GM10847 (cell line): ENCODE data around the gene CCDC112.

ENCODE experiments used
- POLR2A ChIP-seq: IDR thresholded peaks from 2 replicates; pipeline ENCODE4 v1.6.1; 2011; ENCODE audit not compliant: insufficient read length; ENCODE audit errors: extremely low read depth

Gene CCDC112, protein sequence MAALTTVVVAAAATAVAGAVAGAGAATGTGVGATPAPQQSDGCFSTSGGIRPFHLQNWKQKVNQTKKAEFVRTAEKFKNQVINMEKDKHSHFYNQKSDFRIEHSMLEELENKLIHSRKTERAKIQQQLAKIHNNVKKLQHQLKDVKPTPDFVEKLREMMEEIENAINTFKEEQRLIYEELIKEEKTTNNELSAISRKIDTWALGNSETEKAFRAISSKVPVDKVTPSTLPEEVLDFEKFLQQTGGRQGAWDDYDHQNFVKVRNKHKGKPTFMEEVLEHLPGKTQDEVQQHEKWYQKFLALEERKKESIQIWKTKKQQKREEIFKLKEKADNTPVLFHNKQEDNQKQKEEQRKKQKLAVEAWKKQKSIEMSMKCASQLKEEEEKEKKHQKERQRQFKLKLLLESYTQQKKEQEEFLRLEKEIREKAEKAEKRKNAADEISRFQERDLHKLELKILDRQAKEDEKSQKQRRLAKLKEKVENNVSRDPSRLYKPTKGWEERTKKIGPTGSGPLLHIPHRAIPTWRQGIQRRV

DNA sequence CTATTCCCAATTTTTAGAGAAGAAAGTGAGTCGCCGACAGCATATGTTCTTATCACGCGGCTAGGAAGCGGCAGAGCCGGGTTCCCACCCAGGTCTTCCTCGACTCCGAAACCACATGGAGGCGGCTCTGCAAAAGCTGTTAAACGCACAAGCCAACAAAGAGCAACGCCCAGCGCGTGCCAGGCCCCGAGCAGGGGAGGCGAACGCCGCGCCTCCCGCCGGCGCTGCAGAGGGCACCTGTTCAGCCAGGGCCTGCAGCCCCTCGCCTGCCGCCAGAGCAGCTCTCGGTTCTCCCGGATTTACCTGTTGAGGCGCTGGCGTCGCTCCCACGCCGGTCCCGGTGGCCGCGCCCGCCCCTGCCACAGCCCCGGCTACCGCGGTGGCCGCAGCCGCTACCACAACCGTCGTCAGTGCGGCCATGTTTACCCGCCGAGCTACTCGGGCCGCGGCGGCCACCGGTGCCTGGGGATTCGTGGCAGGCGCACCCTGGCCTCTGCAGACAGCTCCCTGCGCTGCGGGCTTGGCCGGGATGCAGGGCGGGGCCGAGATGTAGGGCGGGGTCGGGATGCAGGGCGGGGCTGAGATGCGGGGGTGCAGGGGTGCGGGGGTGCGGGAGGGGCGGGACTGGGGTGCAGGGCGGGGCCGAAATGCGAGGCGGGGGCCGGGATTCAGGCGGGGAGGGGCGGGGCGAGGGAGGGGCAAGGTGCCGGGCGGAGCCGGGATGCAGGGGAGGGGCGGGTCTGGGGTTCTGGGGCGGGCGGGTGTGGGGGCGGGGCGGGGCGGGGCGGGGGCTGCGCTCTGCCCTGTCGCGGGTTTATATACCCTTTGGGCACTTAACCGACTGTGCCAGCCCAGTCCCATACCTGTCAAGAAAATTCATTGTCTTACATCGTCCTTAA, at the start of gene CCDC112:
TSS of gene CCDC112 (minus strand) at position 531 of the 899 bp plus-strand sequence. CDS start at position 420, 111 bp downstream.
- peak; percentile 32 for TF ChIP-seq POLR2A

DNA sequence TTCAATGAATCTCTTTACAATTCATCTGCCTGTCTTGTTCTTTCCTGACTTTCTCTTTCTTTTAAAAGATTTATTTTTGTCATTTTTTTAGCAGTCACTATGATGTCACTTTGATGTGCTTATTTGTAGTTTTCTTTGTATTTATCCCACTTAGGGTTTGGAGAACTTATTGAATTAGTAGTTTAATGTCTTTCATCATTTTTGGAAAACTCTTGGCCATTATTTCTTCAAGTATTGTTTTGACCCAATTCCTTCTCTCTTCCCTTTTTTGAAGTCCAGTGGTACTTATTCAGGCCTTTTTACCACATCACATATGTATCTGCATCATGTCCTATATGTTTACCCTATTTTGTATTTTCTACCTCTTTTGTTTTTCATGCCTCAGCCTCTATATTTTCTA, 48.9 kb upstream of the CCDC112 start:
- no peak for TF ChIP-seq POLR2A

DNA sequence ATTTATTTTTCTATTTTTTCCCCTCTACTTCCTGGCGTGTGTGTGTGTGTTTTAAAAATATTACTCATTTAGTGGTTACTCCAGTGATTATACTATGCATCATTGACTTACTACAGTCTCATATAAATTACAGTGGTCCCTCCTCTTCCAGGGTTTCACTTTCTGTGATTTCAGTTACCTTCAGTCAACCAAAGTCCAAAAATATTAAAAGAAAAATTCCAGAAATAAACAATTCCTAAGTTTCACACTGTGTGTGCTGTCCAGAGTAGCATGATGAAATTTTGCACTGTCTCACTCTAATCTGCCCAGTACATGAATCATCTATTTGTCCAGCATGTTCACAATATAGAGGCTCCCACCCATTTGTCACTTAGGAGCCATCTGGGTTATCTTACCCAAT, 47.4 kb upstream of the CCDC112 start:
- no peak for TF ChIP-seq POLR2A

DNA sequence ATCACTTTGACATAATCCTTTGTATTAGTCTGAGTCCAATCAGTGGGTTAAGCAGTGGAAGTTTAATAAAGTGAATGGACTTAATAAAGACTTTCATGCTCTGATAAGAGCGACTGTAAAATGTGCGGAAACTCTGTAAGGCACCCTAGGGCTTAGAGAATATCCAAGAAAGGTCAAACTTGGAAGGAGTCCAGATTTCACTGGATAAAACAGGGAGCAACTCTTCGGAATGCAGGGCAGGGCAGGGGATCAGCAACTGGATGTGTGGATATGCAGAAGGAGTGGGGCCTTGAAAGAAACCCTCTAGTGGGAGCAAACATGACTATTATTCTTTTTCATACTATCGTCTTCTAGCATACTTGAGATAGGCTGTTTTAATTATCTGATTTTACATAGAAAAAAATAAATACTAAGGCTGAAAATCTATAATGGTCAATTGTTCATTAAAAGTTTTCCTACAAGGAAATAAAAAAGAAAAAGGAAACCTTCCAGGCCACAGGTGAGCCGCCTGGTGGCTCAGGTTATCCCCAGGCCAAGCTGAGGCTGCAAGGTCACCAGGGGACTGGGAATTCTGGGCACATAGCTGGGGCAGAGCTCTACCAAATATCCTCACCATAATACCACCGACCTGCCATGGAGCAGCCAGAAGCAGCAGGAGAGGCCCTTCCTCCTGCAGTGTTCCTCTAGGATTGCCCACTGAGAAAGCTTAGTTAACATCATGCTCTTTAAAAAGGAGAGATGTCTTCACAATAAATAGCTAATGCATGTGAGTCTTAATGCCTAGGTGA, 46.3 kb upstream of the CCDC112 start:
- TF ChIP-seq POLR2A = no peak

DNA sequence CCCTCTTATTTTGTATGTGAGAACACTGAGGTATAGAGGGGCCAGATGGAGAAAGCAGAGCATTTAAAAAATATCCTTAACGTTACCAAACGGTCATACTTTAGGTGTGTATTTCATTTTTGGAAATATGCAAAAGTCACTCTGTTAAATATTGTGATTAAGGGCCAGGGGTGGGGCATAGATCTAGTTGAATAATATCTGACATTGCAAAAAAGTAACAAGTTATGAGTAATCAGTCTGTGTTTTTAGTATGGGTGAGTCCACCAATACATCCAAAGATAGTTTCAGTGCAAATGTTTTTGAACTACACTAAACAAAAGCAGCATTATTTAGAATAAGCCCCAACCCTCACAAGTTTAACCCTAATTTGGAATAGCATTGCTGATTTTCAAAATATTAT, 45.3 kb upstream of the CCDC112 start:
- TF ChIP-seq POLR2A = no peak

DNA sequence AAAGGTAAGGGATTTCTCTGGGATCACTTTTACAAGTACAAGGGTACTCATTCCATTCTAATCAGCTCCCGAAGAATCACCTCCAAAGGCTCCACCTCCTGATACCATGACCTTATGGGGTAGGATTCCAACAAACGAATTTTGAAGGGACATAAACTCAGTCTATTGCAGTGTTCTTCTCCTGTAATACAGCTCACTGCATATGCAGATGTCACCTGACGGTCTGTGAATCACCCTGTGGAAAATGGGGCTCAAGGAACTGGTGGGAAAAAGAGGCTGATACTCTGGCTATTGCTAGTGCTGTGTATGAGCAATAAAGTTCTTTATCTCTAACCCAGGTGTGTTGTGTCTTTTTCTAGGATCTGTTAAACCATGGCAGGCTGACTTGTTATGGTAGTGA, 42.4 kb upstream of the CCDC112 start:
- no peak for TF ChIP-seq POLR2A

DNA sequence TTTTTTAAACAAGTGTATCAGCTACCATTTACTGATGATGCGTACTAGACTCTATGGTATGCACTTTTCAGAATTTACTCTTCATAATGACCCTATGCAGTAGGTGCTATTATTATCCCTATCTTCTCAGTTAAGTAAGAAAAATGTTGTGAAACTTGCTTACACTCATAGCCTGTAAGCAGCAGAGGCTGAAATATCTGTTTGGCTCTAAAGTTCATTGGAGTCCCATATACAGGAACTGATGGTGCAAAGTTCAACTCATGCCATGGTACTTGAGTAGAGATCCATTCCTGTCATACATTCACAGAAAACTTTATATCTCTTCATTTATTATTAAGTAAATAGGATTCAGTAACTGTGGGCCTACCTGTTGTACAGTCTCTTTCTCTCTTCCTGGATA, 41.4 kb upstream of the CCDC112 start:
- no peak for TF ChIP-seq POLR2A

DNA sequence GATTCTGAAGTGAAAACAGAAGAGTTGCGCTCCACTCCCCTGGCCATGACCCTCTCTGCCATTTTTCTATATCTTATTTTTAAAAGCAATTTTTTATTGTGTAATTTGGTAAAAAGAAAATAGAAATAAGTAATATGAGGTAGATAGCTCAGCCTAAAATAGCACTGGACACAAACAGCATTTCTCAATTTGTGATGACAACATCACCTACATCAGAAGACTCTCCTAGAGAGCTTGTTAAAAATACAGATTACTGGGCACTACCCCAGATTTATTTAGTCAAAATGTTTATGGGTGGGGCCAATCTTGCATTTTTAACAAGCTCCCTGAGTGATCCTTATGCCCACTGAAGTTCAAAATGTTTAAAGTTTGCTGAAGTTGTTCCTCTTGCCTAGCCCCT, 40.5 kb upstream of the CCDC112 start:
- no peak for TF ChIP-seq POLR2A

DNA sequence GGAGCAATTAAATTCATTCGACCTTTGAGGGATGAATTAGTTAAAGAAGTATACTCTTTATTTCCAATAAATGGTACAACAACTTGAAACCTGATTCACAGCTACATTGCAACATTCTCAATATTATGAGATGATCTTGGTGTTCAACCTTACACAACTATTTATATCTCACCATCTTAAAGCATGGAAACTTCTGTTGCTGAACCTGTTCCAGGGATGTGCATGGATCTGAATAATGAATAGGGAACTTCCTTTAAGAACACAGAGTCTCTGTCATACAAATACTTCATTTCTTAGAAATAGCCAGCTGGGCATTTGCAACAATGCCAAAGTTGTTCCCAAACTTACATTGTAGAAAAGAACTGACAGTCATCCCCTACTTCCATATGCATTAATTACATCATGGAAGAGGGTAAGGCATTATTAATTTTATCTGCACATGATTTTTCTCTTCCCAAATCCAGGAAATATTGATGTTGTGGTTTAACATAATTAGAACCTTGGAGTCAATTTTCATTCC, 39.8 kb upstream of the CCDC112 start:
- TF ChIP-seq POLR2A = no peak

DNA sequence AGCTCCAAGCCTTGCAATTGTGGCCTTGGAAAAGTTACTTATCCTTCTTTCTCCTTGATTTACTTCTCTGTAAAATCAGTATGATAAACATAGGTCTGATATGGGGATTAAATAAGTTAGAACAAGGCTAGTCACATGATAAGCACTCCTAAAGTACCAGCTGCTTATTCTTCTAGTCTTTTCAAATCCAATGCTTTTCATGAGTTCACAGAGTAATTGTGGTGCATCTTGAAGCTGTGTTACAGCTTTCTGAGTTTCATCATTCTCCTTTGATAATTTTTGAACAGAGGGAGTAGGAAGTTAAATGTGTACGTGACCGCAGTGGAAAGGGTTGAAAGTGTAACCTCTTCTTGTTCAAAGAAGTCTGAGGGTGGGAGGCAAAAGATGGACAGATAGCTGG, 38.8 kb upstream of the CCDC112 start:
- TF ChIP-seq POLR2A = no peak

DNA sequence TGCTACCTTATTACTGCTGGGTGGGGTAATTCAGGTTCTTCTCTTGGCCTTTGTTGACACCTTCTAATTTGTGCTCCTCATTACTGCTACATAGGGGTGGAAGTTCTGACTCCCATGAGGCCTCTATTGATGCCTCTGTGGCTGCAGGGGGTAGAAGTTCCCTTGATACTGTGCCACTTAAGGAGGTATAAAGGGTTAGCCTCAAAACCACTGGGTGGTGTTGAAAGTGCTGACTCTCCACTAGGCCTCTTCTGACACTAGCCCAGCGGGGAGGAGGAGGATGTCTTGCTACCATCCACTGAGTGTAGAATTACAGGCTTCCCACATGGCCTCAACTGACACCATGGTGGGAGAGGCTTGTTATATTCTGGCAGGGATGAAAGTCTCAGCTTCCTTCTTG, 36.7 kb upstream of the CCDC112 start:
- TF ChIP-seq POLR2A = no peak

DNA sequence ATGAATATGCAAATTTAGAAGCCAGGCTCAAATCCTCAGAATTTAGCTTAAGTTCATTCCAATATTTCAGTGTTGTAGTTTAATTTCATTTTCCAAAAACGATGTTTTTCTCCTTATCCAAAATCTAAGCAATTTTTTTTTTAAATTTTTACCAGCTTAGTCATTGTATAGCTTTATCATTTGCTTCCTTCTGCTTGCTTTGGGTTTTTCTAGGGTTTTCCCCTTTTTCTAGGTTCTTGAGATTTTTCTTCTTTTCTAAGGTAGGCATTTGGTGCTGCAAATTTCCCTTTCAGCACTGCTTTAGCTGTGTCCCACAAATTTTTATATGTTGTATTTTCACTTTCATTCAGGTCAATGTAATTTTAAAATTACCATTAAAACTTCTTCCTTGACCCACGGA, 34.4 kb upstream of the CCDC112 start:
- no peak for TF ChIP-seq POLR2A

DNA sequence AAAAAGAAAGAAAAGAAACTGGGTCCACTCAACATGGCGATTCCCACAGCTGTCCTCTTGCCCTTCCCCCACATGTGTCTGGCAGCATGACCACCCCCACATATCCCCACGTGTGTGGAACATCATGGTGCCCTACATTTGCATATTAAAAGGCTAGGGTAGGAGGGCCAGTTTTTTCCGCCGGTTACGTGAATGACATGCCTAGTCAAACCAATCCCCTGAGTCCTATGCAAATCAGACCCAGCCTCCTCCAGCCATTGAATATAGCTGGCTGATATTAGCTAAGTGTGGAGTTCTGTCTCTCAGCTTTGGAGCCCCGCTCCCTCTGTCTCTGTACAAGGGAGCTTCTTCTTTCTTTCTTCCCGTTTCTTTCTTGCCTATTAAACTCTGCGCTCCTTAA, 33.0 kb upstream of the CCDC112 start:
- TF ChIP-seq POLR2A = no peak

DNA sequence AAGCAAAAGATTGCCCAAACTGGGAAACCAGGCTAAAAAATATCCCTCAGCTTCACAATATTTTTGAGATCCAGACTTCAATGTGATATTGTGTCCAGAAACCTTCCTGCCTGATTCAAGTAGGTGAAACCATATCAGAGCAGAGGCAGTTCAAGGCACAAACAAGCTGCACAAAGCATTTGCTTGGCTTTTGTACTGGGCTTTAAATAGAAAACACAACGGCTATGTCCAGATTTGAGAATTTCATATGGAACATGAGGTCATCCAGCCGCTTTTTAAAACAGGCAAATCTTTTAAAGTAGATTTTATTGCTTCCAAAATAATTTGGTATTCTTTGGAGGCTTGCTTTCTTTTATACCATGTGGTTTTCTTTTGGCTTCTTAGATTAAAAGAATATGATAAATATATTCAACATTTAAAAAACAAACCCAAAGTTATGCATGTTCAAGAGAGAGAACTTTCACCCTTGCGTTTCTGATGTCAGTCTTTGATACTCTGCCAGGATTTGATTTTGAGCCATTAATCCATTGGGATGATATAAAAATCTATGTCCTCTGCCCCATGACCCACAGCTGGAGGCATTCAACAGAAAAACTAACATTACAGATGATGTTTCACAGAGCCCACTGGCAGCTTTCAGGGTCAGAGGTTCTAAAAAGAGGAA, 29.0 kb upstream of the CCDC112 start:
- no peak for TF ChIP-seq POLR2A
